T follicular helper cell (primary cell): ENCODE data around the gene TNRC6C.
A peak's percentile ranks its signal among the peaks of the same experiment; 100 is the strongest.
"Not testable (repeated sequence)": the region's sequence is repeated elsewhere in the genome, so short reads cannot be mapped to it uniquely, and the experiment has no call there.

ENCODE experiments used
- DNase-seq: peaks from one replicate; pipeline ENCODE4 v3.0.0-alpha.2; 2020; ENCODE audit warnings: low read depth

Gene TNRC6C

DNA sequence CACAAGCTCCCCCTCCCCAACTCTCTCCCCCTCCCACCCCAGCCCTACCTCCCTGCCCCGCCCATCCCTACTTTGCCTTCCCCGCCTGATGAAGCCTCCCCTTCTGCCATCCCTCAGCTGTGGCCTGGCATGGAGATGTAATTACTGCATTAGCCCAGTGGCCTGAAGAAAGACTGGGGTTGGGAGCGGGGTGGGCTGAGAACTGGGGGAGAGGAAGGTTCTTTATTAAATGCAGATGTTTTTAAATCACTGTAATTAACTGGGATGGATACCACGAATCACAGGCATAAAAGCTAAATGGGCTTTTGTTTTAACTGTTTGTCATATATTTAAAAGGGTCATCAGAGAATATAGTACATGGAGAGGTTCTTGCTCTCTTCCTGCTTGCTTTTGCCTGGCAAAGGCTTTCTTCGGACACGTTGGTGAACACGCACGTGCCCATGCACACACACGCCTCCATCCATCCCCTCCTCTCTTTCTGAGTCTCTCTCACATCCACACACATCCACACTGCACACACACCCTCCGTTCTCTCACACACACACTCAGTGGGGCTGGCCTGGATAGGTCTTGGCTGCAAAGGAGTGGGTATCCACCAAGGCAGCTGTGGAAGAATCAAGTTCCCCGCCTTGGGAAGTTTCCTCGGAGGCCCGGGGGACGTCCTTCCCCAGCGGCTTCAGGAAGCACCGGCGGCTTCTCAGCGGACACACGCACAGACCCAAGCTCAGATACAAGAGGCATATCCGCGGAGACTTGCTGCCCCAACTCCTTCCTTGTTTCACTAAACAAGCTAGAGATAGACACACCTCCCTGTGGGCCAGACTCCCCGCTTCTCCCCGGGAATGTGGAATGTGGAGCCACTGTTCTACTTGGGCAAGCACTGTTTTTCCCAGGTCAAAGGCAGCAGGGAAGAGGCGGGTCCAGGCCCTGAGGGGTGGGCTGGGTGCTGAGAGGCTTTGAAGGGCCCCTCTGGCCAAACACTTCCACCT, 27.4 kb upstream of the TNRC6C start:
- no peak for DNase-seq

DNA sequence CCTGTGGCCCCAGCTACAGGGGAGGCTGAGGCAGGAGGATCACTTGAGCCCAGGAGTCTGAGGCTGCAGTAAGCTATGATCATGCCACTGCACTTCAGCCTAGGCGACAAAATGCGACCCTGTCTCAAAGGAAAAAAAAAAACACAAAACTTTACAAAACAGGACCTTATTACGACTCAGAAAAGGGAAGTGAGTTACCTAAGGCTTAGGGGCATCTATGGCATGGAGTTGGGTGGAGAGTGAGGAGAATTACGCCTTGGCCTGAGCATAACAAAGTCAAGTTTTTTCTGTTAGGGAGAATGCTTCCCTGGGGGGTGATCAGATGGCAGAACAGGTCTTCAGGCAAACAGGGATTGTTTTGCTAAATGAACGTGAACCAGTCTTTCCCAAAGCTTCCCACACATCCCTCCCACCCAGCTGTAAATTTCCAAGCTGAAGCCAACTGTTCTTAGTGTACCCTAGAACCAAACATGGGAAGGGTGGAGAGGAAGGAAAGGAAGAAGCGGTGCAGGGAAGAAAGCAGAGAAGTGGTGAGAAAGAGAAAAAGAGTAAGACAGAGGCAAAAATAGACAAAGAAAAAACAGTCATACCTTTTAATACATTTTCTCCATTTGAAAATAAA, 24.6 kb upstream of the TNRC6C start:
- no peak for DNase-seq

DNA sequence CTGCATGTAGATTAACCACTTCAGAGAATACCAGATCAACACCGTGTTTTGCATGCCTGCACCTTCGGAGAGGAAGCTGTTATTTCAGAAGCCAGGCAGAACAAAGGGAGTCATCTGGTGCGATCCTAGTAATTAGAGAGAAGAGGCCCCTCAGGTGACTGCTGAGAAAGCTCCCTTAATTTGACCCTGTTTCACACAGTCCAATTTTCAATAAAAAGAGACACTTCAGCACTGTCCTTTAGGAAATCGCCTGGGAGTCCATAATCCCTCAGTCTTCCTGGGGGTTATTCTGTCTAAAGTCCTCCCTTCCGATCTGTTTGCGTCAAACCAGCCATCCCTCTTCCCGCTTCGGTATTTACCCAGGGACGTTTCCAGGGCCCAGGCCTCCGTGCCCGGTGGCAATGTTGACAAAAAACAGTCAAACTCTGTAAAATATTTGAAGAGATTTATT, 23.4 kb upstream of the TNRC6C start:
- DNase-seq: no peak

DNA sequence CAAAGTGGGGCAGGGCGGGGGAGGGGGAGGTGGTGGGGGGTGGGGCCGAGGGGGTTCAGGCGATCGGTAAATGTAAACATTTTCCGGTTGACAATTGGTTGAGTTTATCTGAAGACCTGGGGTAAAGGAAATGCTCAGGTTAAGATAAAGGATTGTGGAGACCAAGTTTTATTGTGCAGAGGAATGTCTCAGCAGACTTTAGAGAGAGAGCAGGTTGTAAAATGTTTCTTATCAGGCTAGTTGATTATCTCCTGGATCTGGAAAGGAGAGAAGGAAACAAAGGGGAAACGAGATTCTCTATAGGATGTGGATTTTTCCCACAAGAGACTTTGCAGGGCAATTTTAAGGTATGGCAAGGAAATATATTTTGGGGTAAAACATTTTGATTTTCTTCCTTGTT, 22.8 kb upstream of the TNRC6C start:
- DNase-seq: not testable (repeated sequence)

DNA sequence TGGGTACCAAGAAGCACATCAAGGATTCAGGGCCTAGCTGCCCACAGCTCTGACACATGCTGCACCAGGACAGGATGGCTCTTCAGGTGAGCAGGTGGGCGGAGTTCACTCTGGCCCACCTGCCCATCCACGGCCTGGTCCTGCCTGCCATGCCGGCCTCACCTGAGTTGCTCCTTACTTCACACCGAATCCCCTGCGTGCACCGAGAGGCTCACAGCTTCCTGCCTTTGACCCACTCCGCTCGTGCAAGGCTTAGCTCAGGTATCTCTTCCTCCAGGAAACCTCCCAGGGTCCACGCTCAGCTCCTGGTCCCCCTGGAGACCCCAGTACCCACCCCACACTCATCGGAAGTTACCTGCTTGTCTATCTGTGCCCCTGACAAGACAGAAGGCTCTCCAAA, 21.6 kb upstream of the TNRC6C start:
- no peak for DNase-seq

DNA sequence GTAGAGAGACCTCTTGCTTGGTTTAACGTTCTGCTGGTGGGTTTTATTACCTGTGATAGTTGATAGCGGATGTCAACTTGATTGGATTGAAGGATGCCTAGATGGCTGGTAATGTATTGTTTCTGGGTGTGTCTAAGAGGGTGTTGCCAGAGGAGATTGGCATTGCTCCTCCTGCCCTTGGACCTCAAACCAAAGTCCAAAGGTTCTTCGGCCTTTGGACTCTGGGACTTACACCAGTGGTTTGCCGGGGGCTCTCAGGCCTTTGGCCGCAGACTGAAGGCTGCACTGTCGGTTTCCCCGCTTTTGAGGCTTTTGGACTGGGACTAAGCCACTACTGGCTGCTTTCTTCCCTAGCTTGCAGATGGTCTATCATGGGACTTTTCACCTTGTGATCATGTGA, 17.5 kb upstream of the TNRC6C start:
- no peak for DNase-seq

DNA sequence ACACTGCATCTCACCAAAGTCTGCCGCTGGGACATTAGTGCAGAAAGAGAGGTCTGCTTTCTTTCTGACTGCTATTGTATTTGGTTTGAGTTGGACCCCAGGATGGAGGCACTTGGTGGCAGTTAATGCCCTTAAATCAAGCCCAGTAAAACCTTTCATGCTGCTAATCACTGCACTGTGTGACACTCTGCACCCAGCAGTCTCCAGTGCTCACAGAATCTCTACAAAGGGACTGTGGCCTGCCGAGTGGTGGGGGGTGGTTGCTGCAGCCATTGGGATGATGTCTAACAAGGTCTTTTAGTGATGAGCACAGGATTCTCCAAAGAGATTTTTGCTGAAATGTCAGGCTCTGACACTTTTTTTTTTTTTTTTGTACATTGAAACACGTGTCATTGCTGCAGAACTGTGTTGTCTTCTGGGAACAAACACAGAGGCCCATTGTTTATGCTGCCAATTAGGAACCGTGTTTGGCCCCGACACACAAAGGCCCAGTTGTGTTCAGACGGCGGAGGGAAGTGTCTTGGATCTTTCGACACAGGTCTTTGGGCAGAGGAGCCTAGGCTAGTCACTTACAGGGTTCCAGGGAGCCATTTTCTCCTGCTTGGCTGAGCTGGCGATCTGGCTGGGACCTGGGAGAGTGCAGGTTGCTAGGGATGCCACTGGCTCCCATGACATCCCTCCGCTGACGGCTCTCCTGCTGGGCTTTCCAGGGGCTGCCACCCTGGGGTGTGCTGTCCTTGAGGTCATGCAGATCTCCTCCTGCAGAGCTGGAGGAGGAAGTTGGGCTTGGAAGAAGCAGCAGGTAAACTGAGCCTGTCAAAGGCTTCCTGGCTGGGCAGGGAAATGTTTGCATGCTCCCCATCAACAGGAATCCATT, 16.2 kb upstream of the TNRC6C start:
- DNase-seq: no peak

DNA sequence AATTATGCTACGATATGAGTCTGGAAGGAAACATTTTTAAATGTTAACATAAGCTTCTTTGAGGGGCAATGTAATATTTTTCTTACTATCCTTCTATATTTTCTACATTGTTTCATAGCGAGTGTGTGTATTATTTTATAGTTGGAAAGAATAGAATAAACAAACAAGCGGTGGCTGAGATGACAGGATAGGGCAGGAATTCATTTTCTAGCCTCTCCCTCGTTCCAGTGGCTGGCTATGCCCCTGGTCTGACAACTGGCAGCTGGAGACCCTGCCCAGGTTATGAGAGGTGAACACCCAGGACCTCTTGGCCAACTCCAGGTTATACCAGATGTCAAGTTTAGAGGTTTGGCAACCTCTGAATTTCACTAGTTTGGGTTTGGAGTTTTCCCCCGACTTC, 14.5 kb upstream of the TNRC6C start:
- DNase-seq: no peak

DNA sequence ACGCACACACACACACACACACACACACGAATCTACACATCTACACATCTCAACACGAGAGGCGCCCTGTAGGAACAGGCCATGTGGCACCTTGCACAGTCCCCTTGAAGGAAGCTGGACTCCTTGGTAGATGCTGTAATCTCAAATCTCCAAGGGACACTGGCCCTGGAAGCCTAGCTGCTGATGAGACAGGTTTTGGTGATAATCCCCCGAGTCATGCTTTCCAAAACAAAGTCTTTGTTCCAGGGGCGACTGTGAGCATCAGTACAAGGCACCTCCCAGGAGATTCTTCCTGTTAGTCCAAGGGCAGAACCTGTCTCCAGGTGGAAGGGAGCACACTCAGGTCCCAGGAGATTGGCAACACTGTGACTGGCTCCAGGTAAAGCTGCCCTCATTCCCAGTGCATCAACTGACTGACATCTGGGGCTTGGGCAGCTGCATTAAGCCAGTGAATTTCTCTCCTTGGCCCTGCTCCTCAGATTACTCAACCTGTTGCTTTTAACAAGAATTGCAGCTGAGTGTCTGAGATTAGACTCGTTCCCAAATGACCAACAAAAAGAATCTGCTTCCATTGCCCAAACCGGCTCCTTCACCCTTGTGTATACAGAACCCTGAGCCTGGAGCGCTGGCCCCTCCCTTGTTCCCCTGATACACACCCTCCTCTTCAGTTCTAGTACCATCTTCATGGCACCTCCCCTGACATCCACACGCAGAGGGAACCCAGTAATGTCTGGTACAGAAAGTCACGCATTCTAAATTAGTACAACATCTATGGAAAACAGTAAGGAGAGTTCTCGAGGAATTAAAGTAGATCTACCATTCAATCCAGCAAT, 13.9 kb upstream of the TNRC6C start:
- DNase-seq: no peak

DNA sequence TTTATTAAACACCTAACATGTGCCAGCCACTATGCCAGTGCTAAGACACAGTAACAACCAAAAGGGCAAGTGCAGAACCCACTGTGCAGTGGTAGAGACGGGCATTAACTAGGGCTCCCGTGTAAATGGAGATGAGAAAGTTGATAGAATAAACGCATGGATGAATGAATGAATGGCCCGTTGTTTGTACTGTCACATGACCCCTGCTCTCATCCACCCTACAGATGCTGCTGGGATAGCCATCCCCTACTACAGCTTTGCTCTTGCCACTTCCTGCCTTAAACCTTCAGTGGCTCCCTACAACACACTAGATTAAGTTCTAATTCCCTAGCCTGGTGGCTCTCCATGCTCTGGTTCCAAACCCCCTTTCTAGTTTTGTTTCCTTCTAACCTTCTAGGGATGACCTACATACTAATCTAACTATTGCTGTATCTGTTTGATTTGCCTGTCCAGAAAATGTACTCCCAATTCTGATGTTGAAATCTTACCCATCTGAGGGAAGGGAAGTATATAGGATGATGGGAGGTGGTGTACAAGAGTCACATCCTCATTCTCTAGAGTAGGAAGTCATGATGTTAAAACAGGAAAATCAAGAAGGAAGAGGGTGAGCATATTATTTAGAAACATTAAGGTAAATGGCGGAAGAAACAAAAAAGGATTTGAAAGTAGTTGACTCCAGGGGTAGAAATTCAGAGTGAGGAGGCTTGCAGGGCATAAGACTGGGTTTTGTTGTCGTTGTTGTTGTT, 11.4 kb upstream of the TNRC6C start:
- DNase-seq: no peak

DNA sequence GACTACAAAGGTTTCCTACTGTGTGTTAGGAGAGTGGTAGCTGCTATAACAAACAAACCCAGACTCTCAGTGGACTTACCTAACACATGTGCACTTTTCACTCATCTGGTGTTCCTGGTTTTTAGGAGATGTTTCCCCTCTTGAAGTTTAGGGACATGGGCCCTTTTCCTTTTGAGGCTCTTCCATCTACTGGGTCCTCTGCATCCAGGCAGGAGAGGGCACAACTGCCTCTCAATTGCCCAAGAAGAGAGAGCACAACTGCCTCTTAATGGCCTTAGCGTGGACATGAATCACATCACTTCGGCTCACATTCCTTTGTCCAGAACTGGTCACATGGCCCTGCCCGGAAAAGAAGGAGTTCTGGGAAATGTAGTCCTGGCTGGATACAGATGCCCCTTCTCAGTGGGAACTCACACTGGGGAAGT, 9.8 kb upstream of the TNRC6C start:
- DNase-seq: no peak

DNA sequence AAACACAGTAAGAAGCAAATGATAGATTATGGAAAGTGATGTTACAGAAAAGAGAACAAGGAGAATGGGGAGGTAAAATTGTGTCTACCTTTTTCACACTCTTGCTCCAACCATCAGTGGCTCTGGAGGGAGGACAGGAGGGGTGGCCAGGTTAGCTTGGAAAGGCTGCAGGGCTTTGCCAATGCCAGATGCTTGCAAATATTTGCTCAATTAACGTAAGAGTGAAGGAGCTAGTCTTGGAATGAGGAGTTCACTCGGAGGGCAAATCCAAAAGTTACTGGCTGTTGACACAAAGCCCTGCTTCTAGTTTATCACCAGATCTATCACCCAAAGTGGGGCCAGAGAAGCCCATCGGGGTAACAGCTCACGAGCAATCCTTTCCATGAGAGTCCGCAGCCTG, 7.4 kb upstream of the TNRC6C start:
- DNase-seq: no peak

DNA sequence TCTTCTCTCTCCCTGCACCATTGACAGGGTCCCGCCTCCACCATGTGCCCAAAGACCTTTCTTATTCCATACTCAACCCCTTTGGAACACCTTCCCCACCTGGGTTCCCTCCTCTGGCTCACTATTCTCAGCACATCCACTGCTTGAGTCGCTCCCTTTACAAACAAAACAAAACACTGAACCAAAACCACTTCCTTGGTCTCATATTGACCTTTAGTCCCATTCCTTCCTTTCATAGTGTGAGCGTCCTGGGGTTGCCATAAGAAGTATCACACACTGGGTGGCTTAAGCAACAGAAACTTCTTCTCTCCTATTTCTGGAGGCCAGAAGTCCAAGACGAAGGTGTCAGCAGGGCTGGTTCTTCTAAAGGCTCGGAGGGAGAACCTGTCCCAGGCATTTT, 6.1 kb upstream of the TNRC6C start:
- DNase-seq: no peak

DNA sequence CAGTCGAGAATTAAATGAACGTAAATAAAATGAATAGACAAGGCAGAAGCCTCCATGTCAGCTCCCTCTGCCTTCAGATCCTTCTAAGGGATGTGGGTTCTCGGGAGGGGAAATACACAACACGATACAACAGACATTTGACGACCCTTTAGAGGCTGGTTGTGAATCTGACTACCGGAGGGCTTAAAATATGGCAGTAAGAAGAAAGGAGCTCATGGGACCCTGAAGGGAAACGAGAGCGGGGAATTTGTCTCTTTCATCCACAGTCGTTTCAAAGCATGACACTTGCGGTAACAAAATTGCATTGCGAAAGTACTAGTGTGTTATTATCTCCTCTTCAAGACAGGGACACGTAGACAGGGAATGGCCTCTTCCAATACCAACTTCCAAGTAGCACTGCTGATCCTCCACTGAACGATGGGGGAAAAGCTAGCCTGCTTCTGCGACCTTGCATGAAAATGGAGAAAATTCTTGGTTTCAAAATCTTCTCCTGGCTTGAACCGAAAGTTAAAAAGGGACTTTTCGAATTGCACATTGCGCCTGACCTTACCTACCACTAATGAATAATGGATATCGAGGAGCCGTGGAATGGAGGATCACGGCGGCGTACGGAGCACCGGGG, 1.2 kb upstream of the TNRC6C start:
- DNase-seq: no peak

DNA sequence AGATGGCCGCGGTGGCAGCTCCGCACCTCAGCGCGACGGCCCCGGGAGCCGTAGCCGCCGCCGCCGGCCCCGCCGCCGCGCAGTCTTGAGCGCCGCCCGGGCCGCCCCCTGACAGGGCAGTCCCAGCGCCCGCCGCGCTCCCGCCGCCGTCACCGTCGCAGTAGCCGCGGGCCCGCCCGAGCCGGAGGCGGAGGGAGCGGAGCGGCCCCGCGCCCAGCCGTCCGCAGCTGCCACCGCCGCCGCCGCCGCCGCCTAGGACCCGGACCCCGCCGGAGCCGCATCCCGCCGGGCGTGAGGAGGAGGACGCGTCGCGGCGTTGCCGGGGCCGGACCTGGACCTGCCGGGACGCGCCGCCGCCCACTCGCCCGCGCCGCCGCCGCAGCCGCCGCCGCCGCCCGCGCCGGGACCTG, 218 bp downstream of the TNRC6C start:
- no peak for DNase-seq

DNA sequence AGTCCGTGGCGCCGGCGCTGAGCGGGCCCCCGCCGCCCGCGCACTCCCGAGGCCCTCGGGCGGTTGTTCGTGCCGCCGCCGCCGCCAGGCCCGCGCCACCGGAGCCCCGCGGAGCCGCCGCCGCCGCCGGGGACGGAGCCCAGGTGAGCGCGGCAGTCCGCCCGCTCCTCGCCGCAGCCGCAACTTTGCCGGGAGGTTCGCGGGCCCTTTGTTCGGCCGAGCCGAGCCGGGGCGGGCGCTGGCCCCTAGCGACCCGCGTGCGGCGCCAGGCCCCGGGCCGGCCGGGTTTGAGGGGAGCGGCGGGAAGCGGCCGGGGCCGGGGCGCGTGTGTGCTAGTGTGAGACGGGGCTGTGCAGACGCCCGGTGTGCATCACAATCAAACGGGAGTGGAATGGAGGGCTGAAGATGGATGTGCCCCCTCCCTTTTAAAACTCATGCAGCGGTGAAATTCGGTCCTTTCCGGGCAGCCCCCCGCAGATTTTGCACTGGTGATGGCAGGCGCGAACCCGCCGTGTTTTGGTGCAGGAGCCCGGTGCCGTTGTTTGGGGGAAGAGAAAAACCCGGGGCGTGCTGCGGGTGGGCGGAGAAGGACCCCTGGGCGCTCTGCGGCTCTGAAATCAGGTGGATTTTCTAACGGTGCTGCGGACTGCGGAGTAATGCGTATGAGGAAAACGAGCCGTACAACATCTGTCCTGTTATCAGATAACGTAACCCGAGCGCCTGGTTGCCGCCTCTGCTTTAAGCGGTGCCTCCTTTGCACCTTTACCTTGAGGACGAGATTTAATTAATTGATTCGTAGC, 823 bp downstream of the TNRC6C start:
- DNase-seq: peak; percentile 9

DNA sequence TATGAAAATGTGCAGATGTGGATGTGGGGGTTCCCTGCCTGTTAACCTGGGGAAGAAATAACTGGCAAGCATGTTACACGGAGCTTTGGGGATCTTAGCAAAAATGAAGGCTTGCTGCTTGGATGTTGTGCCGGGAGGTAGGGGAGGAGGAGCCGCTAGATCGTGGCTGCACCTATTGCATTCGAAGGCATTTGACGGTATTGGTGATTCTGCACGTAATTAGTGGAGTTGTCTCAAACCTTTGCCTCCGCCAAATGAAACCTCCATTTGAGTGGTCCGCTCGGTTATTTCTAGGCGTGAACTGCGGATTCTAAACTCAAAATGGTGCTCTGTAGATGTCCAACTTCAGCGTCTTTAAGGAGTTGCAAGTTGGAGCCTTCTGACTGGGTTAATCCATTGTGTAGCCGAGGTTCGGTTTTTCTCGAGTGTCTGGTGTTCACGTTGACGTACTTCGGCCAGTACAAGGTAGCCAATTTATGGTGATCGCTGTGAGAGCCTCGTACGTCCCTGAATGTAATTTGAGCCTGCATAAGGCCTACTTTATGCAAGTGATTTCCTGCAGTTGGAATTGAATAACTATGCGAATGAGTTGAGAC, 1.5 kb downstream of the TNRC6C start:
- DNase-seq: peak; percentile 27

DNA sequence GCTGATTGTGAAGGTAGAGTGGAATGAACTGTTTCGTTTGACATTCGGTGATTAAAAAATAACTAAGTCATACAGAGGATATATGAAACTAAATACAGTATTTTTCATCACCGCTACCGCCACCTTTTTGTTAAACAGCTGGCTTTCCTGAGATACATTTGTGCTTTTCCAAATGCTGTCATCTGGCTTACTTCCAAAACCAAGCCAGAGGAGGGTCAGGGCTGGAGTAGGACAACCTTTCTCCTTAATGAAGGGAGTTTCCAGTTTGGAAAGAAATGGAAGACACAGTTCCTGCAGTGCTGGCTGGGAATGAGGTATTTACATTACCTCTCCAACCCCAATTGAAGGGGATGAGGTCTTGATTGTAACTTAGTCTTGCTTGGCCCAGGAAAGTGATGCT, 3.2 kb downstream of the TNRC6C start:
- no peak for DNase-seq

DNA sequence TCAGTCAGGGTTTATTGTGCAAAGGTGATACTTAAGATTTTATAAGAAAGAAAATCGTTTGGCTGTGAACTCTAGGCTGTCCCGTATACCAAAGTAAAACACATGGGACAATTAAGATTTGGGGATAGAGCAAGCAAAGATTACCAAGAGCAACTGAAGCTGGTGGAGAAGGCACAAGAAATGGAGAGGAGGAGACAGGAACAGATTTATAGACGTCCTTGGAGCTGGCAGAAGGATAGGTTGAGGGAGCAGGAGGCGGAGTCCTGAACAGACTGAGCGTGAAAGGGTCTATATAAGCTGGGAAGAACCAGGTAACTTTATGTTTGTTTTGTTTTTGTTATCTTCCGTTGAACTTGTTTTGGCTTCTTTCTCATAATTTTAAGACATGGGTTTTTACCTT, 3.8 kb downstream of the TNRC6C start:
- DNase-seq: no peak
